H9 (cell line): ENCODE measurements around the gene LGALS12. TPM values are rescaled to one million over a fixed set of nuclear protein-coding genes. Genes with fewer than 3 reads are reported as not detected.

Source experiments
- DNase-seq: peaks from one replicate; pipeline ENCODE4 v3.0.0-alpha.2; 2017
- H2AFZ ChIP-seq: one replicate; pipeline ENCODE4 v1.6.1; 2013; ENCODE audit warnings: mild to moderate bottlenecking, low read length, control low read depth, moderate library complexity
- H2AK5ac ChIP-seq: 2 replicates; pipeline ENCODE4 v1.6.1; 2013; ENCODE audit warnings: low read length, control low read depth, mixed read lengths; ENCODE audit not compliant: insufficient read length
- H2BK120ac ChIP-seq: one replicate; pipeline ENCODE4 v1.6.1; 2013; ENCODE audit warnings: low read depth, mild to moderate bottlenecking, low read length, control low read depth, inconsistent platforms; ENCODE audit not compliant: poor library complexity, severe bottlenecking
- H2BK12ac ChIP-seq: 2 replicates; pipeline ENCODE4 v1.6.1; 2013; ENCODE audit warnings: low read length, control low read depth, mixed read lengths, low read depth; ENCODE audit not compliant: insufficient read length
- H2BK15ac ChIP-seq: 2 replicates; pipeline ENCODE4 v1.6.1; 2013; ENCODE audit warnings: low read depth, low read length, control low read depth
- H2BK20ac ChIP-seq: one replicate; pipeline ENCODE4 v1.6.1; 2013; ENCODE audit warnings: low read depth, mild to moderate bottlenecking, low read length, control low read depth, inconsistent platforms; ENCODE audit not compliant: poor library complexity, severe bottlenecking
- H2BK5ac ChIP-seq: 2 replicates; pipeline ENCODE4 v1.6.1; 2013; ENCODE audit warnings: low read length, control low read depth, mixed read lengths; ENCODE audit not compliant: insufficient read length
- H3K14ac ChIP-seq: 2 replicates; pipeline ENCODE4 v1.6.1; 2013; ENCODE audit warnings: low read length, control low read depth; ENCODE audit not compliant: insufficient read depth
- H3K18ac ChIP-seq: 2 replicates; pipeline ENCODE4 v1.6.1; 2013; ENCODE audit warnings: low read depth, mild to moderate bottlenecking, mixed read lengths, low read length, control low read depth; ENCODE audit not compliant: insufficient read length
- H3K23ac ChIP-seq: 2 replicates; pipeline ENCODE4 v1.6.1; 2013; ENCODE audit warnings: low read length, control low read depth, mixed read lengths, low read depth; ENCODE audit not compliant: insufficient read length
- H3K23me2 ChIP-seq: 2 replicates; pipeline ENCODE4 v1.6.1; 2013; ENCODE audit warnings: low read depth, mild to moderate bottlenecking, mixed read lengths, low read length, control low read depth; ENCODE audit not compliant: insufficient read length, poor library complexity, severe bottlenecking
- H3K27ac ChIP-seq: 2 replicates; pipeline ENCODE4 v1.5.1; 2013; ENCODE audit warnings: low read length, control low read depth, mixed read lengths, low read depth; ENCODE audit not compliant: insufficient read length
- H3K27me3 ChIP-seq: 2 replicates; pipeline ENCODE4 v1.6.1; 2013; ENCODE audit warnings: low read length, control low read depth, inconsistent platforms; ENCODE audit not compliant: insufficient read depth
- H3K4ac ChIP-seq: 2 replicates; pipeline ENCODE4 v1.6.1; 2013; ENCODE audit warnings: low read depth, mild to moderate bottlenecking, control low read depth, inconsistent platforms, low read length, moderate library complexity
- H3K4me1 ChIP-seq: 2 replicates; pipeline ENCODE4 v1.6.1; 2013; ENCODE audit warnings: low read length, control low read depth, inconsistent platforms; ENCODE audit not compliant: insufficient read depth
- H3K4me2 ChIP-seq: 2 replicates; pipeline ENCODE4 v1.6.1; 2013; ENCODE audit warnings: low read length, control low read depth, mixed read lengths; ENCODE audit not compliant: insufficient read length, insufficient read depth
- H3K56ac ChIP-seq: 2 replicates; pipeline ENCODE4 v1.6.1; 2013; ENCODE audit warnings: low read depth, mild to moderate bottlenecking, mixed read lengths, low read length, control low read depth; ENCODE audit not compliant: insufficient read length
- H3K79me1 ChIP-seq: 2 replicates; pipeline ENCODE4 v1.6.1; 2013; ENCODE audit warnings: low read depth, mild to moderate bottlenecking, moderate library complexity, low read length, control low read depth, inconsistent platforms; ENCODE audit not compliant: insufficient read depth, poor library complexity, severe bottlenecking
- H3K79me2 ChIP-seq: 2 replicates; pipeline ENCODE4 v1.6.1; 2013; ENCODE audit warnings: low read length, control low read depth, inconsistent platforms; ENCODE audit not compliant: insufficient read depth
- H3K9ac ChIP-seq: 2 replicates; pipeline ENCODE4 v1.6.1; 2013; ENCODE audit warnings: low read length, control low read depth, mixed read lengths; ENCODE audit not compliant: insufficient read length; ENCODE audit errors: extremely low read depth
- H3K9me3 ChIP-seq: one replicate; pipeline ENCODE4 v1.6.1; 2013; ENCODE audit warnings: low read depth, low read length, inconsistent platforms; ENCODE audit not compliant: control insufficient read depth
- H3T11ph ChIP-seq: one replicate; pipeline ENCODE4 v1.6.1; 2013; ENCODE audit warnings: mild to moderate bottlenecking, low read length, control low read depth, inconsistent platforms
- H4K20me1 ChIP-seq: one replicate; pipeline ENCODE4 v1.6.1; 2013; ENCODE audit not compliant: control insufficient read depth, insufficient read length, insufficient read depth
- H4K5ac ChIP-seq: 2 replicates; pipeline ENCODE4 v1.6.1; 2013; ENCODE audit warnings: low read depth, mild to moderate bottlenecking, mixed read lengths, low read length, control low read depth; ENCODE audit not compliant: insufficient read length
- H4K8ac ChIP-seq: replicated peaks from 2 replicates; pipeline ENCODE4 v1.6.1; 2013; ENCODE audit warnings: low read length, control low read depth, mixed read lengths, low read depth; ENCODE audit not compliant: insufficient read length
- H4K91ac ChIP-seq: 2 replicates; pipeline ENCODE4 v1.6.1; 2013; ENCODE audit warnings: low read depth, mild to moderate bottlenecking, moderate library complexity, mixed read lengths, low read length, control low read depth; ENCODE audit not compliant: insufficient read length
- H3K27ac Mint-ChIP-seq, 3 experiments: 2 replicates in 2 of 3; 3 replicates in 1 of 3; pipeline ENCODE4 v1.8.0; 2020 to 2021; ENCODE audit warnings: mixed read lengths in 3 of 3, mild to moderate bottlenecking in 1 of 3, moderate library complexity in 1 of 3
- H3K27me3 Mint-ChIP-seq: 2 replicates; pipeline ENCODE4 v1.8.0; 2021; ENCODE audit warnings: low read depth, mild to moderate bottlenecking, moderate library complexity, mixed read lengths
- H3K36me3 Mint-ChIP-seq, 3 experiments: 2 replicates in 2 of 3; 3 replicates in 1 of 3; pipeline ENCODE4 v1.8.0; 2020 to 2021; ENCODE audit warnings: low read depth in 3 of 3, mixed read lengths in 3 of 3; ENCODE audit not compliant: insufficient read depth in 1 of 3
- H3K4me1 Mint-ChIP-seq, 2 experiments: 2 replicates each; pipeline ENCODE4 v1.8.0; 2020; ENCODE audit warnings: mixed read lengths in 2 of 2
- H3K4me3 Mint-ChIP-seq, 2 experiments: 2 replicates in 1 of 2; 3 replicates in 1 of 2; pipeline ENCODE4 v1.8.0; 2020 to 2021; ENCODE audit warnings: mild to moderate bottlenecking in 2 of 2, mixed read lengths in 2 of 2, moderate library complexity in 1 of 2
- H3K9me3 Mint-ChIP-seq, 2 experiments: 2 replicates in 1 of 2; 3 replicates in 1 of 2; pipeline ENCODE4 v1.8.0; 2020; ENCODE audit warnings: mild to moderate bottlenecking in 2 of 2, mixed read lengths in 2 of 2, moderate library complexity in 1 of 2
- CTCF ChIP-seq: fragments of 200-600 bp; sonication (generic); conservative IDR thresholded peaks from 3 replicates; pipeline ENCODE4 v1.8.0; 2021; ENCODE audit warnings: antibody characterized with exemption, mild to moderate bottlenecking
- WGBS: extraction: QIAGEN DNeasy Blood & Tissue Kit; methylation state at CpG from one replicate; pipeline ENCODE4 v1.1.7; 2013; ENCODE audit warnings: missing lambda C conversion rate, low lambda C conversion rate, mixed read lengths; ENCODE audit not compliant: insufficient read length; ENCODE audit errors: extremely low coverage; 5-methylcytosine and 5-hydroxymethylcytosine counted together
- total RNA-seq: library from RNA; stranded (reverse); gene quantifications from 2 replicates; pipeline ENCODE4 v1.2.1, GENCODE V29; 2021

The LGALS12 gene
- total RNA-seq, 1 experiment from 2014 or later: 1.9 TPM

GRCh38 chr11:63508745-63509144, 2.9 kb downstream of the LGALS12 start:
- no peaks in the 10 kb centered on the region for H3K23me2 ChIP-seq
- no peak overlapping the region for H2BK15ac ChIP-seq
- no peak overlapping the region for H3K27ac Mint-ChIP-seq
- H2AFZ ChIP-seq: no peak overlapping the region
- no peaks in the 10 kb centered on the region for H3K27me3 ChIP-seq
- no peak overlapping the region for H3K4ac ChIP-seq
- H3K18ac ChIP-seq: no peak overlapping the region
- no peak overlapping the region for H2BK12ac ChIP-seq
- no peak overlapping the region for H4K91ac ChIP-seq
- H4K5ac ChIP-seq: no peak overlapping the region
- no peak overlapping the region for H3K23ac ChIP-seq
- peaks cover 0 to 5% (median under 1%) of the 10 kb centered on the region in 3 experiments; a peak in 2 of 7 replicates for H3K36me3 Mint-ChIP-seq
- no peaks in the 10 kb centered on the region for H3K9me3 ChIP-seq
- no peak overlapping the region for H2BK20ac ChIP-seq
- H4K20me1 ChIP-seq: no peaks in the 10 kb centered on the region
- no peak overlapping the region for H3K27ac ChIP-seq
- no peak overlapping the region for H2AK5ac ChIP-seq
- TF ChIP-seq CTCF: no peak
- H4K8ac ChIP-seq: no peak overlapping the region
- no peaks in the 10 kb centered on the region for H3K79me1 ChIP-seq
- H2BK120ac ChIP-seq: no peak overlapping the region
- no peak overlapping the region for H2BK5ac ChIP-seq
- H3K14ac ChIP-seq: no peak overlapping the region
- H3K9me3 Mint-ChIP-seq: 0 out of 5 replicates have a peak, but pooled peaks cover 0 to 3% of the 10 kb centered on the region in 2 experiments
- peaks cover 7% of the 10 kb centered on the region; the same call in 1 of the 2 replicates for H3K4me1 ChIP-seq
- no peaks in the 10 kb centered on the region for H3K79me2 ChIP-seq
- H3K4me3 Mint-ChIP-seq: no peak overlapping the region
- whole genome bisulfite sequencing: no CpG with 5 or more reads among the region's 12 CpGs
- H3K27me3 Mint-ChIP-seq: peaks cover 1% of the 10 kb centered on the region
- H3T11ph ChIP-seq: no peak overlapping the region
- no peak overlapping the region for H3K56ac ChIP-seq
- no peak overlapping the region for H3K4me2 ChIP-seq
- DNase-seq: no peak
- peaks cover 51 to 55% of the 10 kb centered on the region in 2 experiments for H3K4me1 Mint-ChIP-seq
- H3K9ac ChIP-seq: no peak overlapping the region
